DND-41 (cell line): Measurements from ENCODE around the gene STK32C.

Experiments used
- ATAC-seq: fragments of 200-7000 bp; cut with Tn5 transposase; 3 replicates; pipeline ENCODE4 v1.9.1; 2021; ENCODE audit warnings: low read depth; ENCODE audit not compliant: insufficient read depth
- DNase-seq: peaks from one replicate; pipeline ENCODE4 v3.0.0-alpha.2; 2020
- H2AFZ ChIP-seq: 2 replicates; pipeline ENCODE4 v1.6.0; 2012; ENCODE audit warnings: low read depth, low read length
- H3K27ac ChIP-seq: 2 replicates; pipeline ENCODE4 v1.5.1; 2012; ENCODE audit warnings: low read length, inconsistent platforms
- H3K27me3 ChIP-seq: fragments of 200-600 bp; sonication (generic); 2 replicates; pipeline ENCODE4 v1.6.0; 2012; ENCODE audit warnings: low read length, mild to moderate bottlenecking, inconsistent platforms; ENCODE audit not compliant: insufficient read depth, poor library complexity
- H3K36me3 ChIP-seq: 2 replicates; pipeline ENCODE4 v1.5.1; 2012; ENCODE audit warnings: low read length, inconsistent platforms; ENCODE audit not compliant: insufficient read depth
- H3K4me1 ChIP-seq: 2 replicates; pipeline ENCODE4 v1.5.1; 2012; ENCODE audit warnings: mild to moderate bottlenecking, low read length; ENCODE audit not compliant: insufficient read depth
- H3K4me2 ChIP-seq: 2 replicates; pipeline ENCODE4 v1.6.0; 2012; ENCODE audit warnings: mild to moderate bottlenecking, moderate library complexity, low read length, inconsistent platforms; ENCODE audit not compliant: insufficient read depth
- H3K4me3 ChIP-seq, 2 experiments: fragments of 200-600 bp in 1 of 2; shearing (Covaris generic) in 1 of 2; 2 replicates each; pipeline ENCODE4 v1.5.1; 2012 to 2016; ENCODE audit warnings: inconsistent platforms in 2 of 2, low read length in 2 of 2, mild to moderate bottlenecking in 2 of 2, low read depth in 1 of 2, moderate library complexity in 1 of 2
- H3K79me2 ChIP-seq: 2 replicates; pipeline ENCODE4 v1.6.0; 2012; ENCODE audit warnings: low read length, inconsistent platforms; ENCODE audit not compliant: insufficient read depth
- H3K9ac ChIP-seq: 2 replicates; pipeline ENCODE4 v1.6.0; 2012; ENCODE audit warnings: low read depth, mild to moderate bottlenecking, inconsistent platforms, low read length, moderate library complexity
- H3K9me3 ChIP-seq: 2 replicates; pipeline ENCODE4 v1.5.1; 2012; ENCODE audit warnings: low read length, moderate library complexity, mild to moderate bottlenecking, inconsistent platforms; ENCODE audit not compliant: insufficient read depth, severe bottlenecking
- H4K20me1 ChIP-seq: 2 replicates; pipeline ENCODE4 v1.6.0; 2012; ENCODE audit warnings: low read length; ENCODE audit not compliant: insufficient read depth
- EZH2 ChIP-seq: IDR thresholded peaks from 3 replicates; pipeline ENCODE4 v1.6.1; 2012; ENCODE audit warnings: borderline replicate concordance, low read depth, mild to moderate bottlenecking, moderate library complexity, low read length, inconsistent platforms; ENCODE audit not compliant: severe bottlenecking
- TF ChIP-seq, protein P1 (sequence below): IDR thresholded peaks from 2 replicates; pipeline ENCODE4 v1.5.1; 2012; ENCODE audit warnings: borderline replicate concordance, low read length, moderate library complexity, mild to moderate bottlenecking; ENCODE audit not compliant: poor library complexity, severe bottlenecking; ENCODE audit errors: extremely low read depth

The STK32C gene

GRCh38 chr10:132299371-132300336 lies 8.1 kb downstream of the STK32C start:
- no peak overlapping the region for H3K4me3 ChIP-seq
- no peaks in the 10 kb centered on the region for H3K36me3 ChIP-seq
- H3K27me3 ChIP-seq, result no peaks in the 10 kb centered on the region
- no peaks in the 10 kb centered on the region for H3K79me2 ChIP-seq
- H2AFZ ChIP-seq, result no peak overlapping the region
- peaks cover 4% of the 10 kb centered on the region; the same call in 1 of the 2 replicates for H4K20me1 ChIP-seq
- no peak overlapping the region for H3K4me2 ChIP-seq
- no peak for DNase-seq
- H3K4me1 ChIP-seq, result peaks cover 13% of the 10 kb centered on the region; the same call in 1 of the 2 replicates
- no peaks in the 10 kb centered on the region for H3K9me3 ChIP-seq
- no peak overlapping the region for H3K27ac ChIP-seq
- ATAC-seq, result no peak
- H3K9ac ChIP-seq, result no peak overlapping the region
- TF ChIP-seq, protein P1, sequence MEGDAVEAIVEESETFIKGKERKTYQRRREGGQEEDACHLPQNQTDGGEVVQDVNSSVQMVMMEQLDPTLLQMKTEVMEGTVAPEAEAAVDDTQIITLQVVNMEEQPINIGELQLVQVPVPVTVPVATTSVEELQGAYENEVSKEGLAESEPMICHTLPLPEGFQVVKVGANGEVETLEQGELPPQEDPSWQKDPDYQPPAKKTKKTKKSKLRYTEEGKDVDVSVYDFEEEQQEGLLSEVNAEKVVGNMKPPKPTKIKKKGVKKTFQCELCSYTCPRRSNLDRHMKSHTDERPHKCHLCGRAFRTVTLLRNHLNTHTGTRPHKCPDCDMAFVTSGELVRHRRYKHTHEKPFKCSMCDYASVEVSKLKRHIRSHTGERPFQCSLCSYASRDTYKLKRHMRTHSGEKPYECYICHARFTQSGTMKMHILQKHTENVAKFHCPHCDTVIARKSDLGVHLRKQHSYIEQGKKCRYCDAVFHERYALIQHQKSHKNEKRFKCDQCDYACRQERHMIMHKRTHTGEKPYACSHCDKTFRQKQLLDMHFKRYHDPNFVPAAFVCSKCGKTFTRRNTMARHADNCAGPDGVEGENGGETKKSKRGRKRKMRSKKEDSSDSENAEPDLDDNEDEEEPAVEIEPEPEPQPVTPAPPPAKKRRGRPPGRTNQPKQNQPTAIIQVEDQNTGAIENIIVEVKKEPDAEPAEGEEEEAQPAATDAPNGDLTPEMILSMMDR, result no peak
- no peak for TF ChIP-seq EZH2

GRCh38 chr10:132298038-132298881 lies 9.5 kb downstream of the STK32C start:
- Histone ChIP-seq H4K20me1 (peaks cover 11% of the 10 kb centered on the region; the same call in 1 of the 2 replicates), H3K27me3 (no peaks in the 10 kb centered on the region), H3K4me1 (peaks cover 13% of the 10 kb centered on the region; the same call in 1 of the 2 replicates), H3K27ac (no peak overlapping the region), H3K4me2 (no peak overlapping the region), H3K79me2 (no peaks in the 10 kb centered on the region), H3K9ac (no peak overlapping the region), H2AFZ (no peak overlapping the region), H3K4me3 (no peak overlapping the region), H3K9me3 (no peaks in the 10 kb centered on the region), H3K36me3 (no peaks in the 10 kb centered on the region)
- TF ChIP-seq, protein P1, result no peak
- TF ChIP-seq EZH2, result no peak
- ATAC-seq (peak; percentile 27; the same call in 2 of the 3 replicates), DNase-seq (no peak)

- Histone ChIP-seq H3K27me3 (no peaks in the 10 kb centered on the region), H4K20me1 (peaks cover 11% of the 10 kb centered on the region; the same call in 1 of the 2 replicates), H3K9ac (no peak overlapping the region), H3K9me3 (no peaks in the 10 kb centered on the region), H3K4me3 (no peak overlapping the region), H3K27ac (no peak overlapping the region), H3K79me2 (no peaks in the 10 kb centered on the region), H2AFZ (no peak overlapping the region), H3K36me3 (no peaks in the 10 kb centered on the region), H3K4me2 (no peak overlapping the region), H3K4me1 (peaks cover 13% of the 10 kb centered on the region; the same call in 1 of the 2 replicates)
- TF ChIP-seq EZH2, result no peak
- ATAC-seq (peak; percentile 67; the same call in 2 of the 3 replicates), DNase-seq (peak; percentile 42)
Measured at GRCh38 chr10:132297526-132297925, 10.2 kb downstream of the STK32C start.
